RWPE2 (cell line): ENCODE data around the gene STARD13.

Experiments
- ATAC-seq: fragments of 200-7000 bp; cut with Tn5 transposase; 3 replicates; pipeline ENCODE4 v1.9.1; 2021; ENCODE audit warnings: low read depth
- DNase-seq: peaks from one replicate; pipeline ENCODE4 v3.0.0-alpha.2; 2020; ENCODE audit warnings: low spot score
- H3K27ac ChIP-seq: fragments of 450-650 bp; 2 replicates; pipeline ENCODE4 v1.5.1; 2017; ENCODE audit warnings: mild to moderate bottlenecking; ENCODE audit not compliant: poor library complexity, severe bottlenecking
- H3K27me3 ChIP-seq: fragments of 250-450 bp; sonication (Bioruptor Pico); 2 replicates; pipeline ENCODE4 v1.5.1; 2021; ENCODE audit warnings: mild to moderate bottlenecking, moderate library complexity; ENCODE audit not compliant: insufficient read depth, poor library complexity, severe bottlenecking
- H3K36me3 ChIP-seq: fragments of 250-450 bp; sonication (Bioruptor Pico); 2 replicates; pipeline ENCODE4 v1.5.1; 2020; ENCODE audit warnings: low read depth, mild to moderate bottlenecking, moderate library complexity
- H3K4me1 ChIP-seq: fragments of 250-450 bp; sonication (Bioruptor Pico); 2 replicates; pipeline ENCODE4 v1.5.1; 2021; ENCODE audit warnings: mild to moderate bottlenecking, moderate library complexity; ENCODE audit not compliant: insufficient read depth, poor library complexity, severe bottlenecking
- H3K4me3 ChIP-seq: fragments of 250-450 bp; sonication (Bioruptor Pico); 2 replicates; pipeline ENCODE4 v1.5.1; 2021; ENCODE audit warnings: mild to moderate bottlenecking, moderate library complexity; ENCODE audit not compliant: severe bottlenecking
- H3K9me3 ChIP-seq: fragments of 250-450 bp; sonication (Bioruptor Pico); 2 replicates; pipeline ENCODE4 v1.5.1; 2021; ENCODE audit warnings: mild to moderate bottlenecking, moderate library complexity; ENCODE audit not compliant: severe bottlenecking
- TF ChIP-seq, protein P1 (sequence below): fragments of 450-650 bp; IDR thresholded peaks from one replicate; pipeline ENCODE4 v1.5.1; 2017; ENCODE audit warnings: mild to moderate bottlenecking, moderate library complexity; ENCODE audit not compliant: poor library complexity, severe bottlenecking

STARD13 gene

DNA sequence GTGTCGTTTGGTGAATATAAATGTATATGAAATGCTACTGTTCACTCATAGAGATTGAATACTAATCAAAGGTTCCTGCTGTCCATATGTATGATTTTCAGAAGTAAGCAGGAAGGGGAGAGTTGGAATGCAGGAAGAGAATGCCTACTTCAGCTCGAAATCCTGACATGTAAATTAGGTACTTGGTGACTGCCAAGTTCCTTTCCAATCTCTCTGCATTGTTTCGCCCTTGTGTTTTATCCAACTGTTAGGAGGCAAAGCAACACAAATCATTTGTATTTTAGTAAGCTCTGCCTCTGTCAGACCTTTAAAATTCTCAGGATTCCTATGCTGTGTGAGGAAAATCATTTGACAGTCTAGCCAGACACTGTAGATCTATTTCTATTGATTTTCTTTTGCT is 9.0 kb downstream of the STARD13 start:
- Histone ChIP-seq H3K9me3 (no peaks in the 10 kb centered on the region), H3K27ac (peak overlapping the region; percentile 99), H3K4me1 (peaks cover 70% of the 10 kb centered on the region), H3K36me3 (peaks cover 51% of the 10 kb centered on the region), H3K27me3 (no peaks in the 10 kb centered on the region), H3K4me3 (no peak overlapping the region)
- TF ChIP-seq, protein P1, sequence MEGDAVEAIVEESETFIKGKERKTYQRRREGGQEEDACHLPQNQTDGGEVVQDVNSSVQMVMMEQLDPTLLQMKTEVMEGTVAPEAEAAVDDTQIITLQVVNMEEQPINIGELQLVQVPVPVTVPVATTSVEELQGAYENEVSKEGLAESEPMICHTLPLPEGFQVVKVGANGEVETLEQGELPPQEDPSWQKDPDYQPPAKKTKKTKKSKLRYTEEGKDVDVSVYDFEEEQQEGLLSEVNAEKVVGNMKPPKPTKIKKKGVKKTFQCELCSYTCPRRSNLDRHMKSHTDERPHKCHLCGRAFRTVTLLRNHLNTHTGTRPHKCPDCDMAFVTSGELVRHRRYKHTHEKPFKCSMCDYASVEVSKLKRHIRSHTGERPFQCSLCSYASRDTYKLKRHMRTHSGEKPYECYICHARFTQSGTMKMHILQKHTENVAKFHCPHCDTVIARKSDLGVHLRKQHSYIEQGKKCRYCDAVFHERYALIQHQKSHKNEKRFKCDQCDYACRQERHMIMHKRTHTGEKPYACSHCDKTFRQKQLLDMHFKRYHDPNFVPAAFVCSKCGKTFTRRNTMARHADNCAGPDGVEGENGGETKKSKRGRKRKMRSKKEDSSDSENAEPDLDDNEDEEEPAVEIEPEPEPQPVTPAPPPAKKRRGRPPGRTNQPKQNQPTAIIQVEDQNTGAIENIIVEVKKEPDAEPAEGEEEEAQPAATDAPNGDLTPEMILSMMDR: no peak
- DNase-seq (no peak), ATAC-seq (no peak)

GRCh38 chr13:33275916-33276315 is 9.6 kb downstream of the STARD13 start:
- H3K4me1 ChIP-seq: peaks cover 69% of the 10 kb centered on the region
- peak overlapping the region; percentile 99 for H3K27ac ChIP-seq
- H3K27me3 ChIP-seq: no peaks in the 10 kb centered on the region
- ATAC-seq: no peak
- no peak overlapping the region for H3K4me3 ChIP-seq
- peaks cover 45% of the 10 kb centered on the region for H3K36me3 ChIP-seq
- no peaks in the 10 kb centered on the region for H3K9me3 ChIP-seq
- no peak for DNase-seq
- TF ChIP-seq, protein P1: no peak

DNA sequence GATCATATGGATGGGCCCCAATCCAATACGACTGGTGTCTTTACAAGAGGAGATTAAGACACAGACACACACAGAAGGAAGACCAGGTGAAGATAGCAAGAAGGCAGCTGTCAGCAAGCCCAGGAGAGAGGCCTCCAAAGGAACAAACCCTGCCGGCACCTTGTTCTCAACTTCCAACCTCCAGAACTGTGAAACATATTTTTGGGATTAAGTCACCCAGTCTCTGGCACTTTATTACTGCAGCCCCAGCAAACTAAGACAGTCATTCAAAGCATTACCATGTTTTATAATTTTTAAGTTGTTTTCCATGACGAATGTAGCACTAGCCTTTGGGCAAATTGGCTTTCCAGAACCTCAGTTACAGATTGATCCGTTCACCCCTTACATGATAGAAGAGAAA is 11.3 kb downstream of the STARD13 start:
- peaks cover 56% of the 10 kb centered on the region for H3K4me1 ChIP-seq
- TF ChIP-seq, protein P1: no peak
- DNase-seq: no peak

GRCh38 chr13:33272531-33273124 is 12.9 kb downstream of the STARD13 start:
- Histone ChIP-seq H3K9me3 (no peaks in the 10 kb centered on the region), H3K27ac (peak overlapping the region; percentile 99), H3K4me1 (peaks cover 40% of the 10 kb centered on the region), H3K27me3 (no peaks in the 10 kb centered on the region), H3K36me3 (peaks cover 38% of the 10 kb centered on the region), H3K4me3 (no peak overlapping the region)
- TF ChIP-seq, protein P1: no peak
- ATAC-seq (peak; percentile 86), DNase-seq (no peak)

More for the DNA sequence above, 11.3 kb downstream of the STARD13 start:
- peaks cover 47% of the 10 kb centered on the region for H3K36me3 ChIP-seq
- H3K27me3 ChIP-seq: no peaks in the 10 kb centered on the region
- peak; percentile 35; the same call in 1 of the 3 replicates for ATAC-seq
- H3K4me3 ChIP-seq: no peak overlapping the region
- peak overlapping the region; percentile 99 for H3K27ac ChIP-seq
- H3K9me3 ChIP-seq: no peaks in the 10 kb centered on the region

DNA sequence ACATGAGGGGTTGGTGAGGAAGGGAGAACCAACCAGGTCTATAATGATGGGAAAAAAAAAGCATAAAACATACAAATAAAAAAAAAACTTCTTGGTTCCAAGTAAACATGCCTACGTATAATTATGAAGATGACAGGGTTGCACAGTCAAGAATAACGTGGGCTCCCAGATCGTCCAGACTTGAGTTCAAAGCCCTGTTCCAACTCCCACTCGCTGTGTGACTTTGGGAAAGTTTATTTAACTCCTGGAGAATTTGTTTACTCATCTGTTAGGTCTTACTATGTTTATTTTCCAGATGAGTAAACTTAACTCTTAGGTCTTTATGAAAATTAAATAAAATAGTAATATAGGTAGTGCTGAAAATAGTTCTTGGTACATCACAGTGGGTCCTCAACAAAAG is 13.8 kb downstream of the STARD13 start:
- ATAC-seq (no peak), DNase-seq (no peak)
- Histone ChIP-seq H3K27ac (peak overlapping the region; percentile 99), H3K9me3 (no peaks in the 10 kb centered on the region), H3K36me3 (peaks cover 32% of the 10 kb centered on the region), H3K27me3 (no peaks in the 10 kb centered on the region), H3K4me1 (peaks cover 40% of the 10 kb centered on the region), H3K4me3 (no peak overlapping the region)
- TF ChIP-seq, protein P1: no peak
